OCI-M1 (cell line): ENCODE measurements around the gene SKA1.
"Not testable (repeated sequence)": the region's sequence is repeated elsewhere in the genome, so short reads cannot be mapped to it uniquely, and the experiment has no call there.

Source experiments
- DNase-seq: peaks from one replicate; lab custom pipeline; 2025; lab: John Stamatoyannopoulos, UW

SKA1 gene

GRCh38 chr18:50429207-50429948, 54.5 kb downstream of the SKA1 start:
- peak; percentile 72 for DNase-seq

GRCh38 chr18:50432915-50433314, 58.1 kb downstream of the SKA1 start:
- DNase-seq: no peak

- DNase-seq: not testable (repeated sequence)
Measured at GRCh38 chr18:50436742-50437141, 61.9 kb downstream of the SKA1 start.

GRCh38 chr18:50439460-50440015, 64.7 kb downstream of the SKA1 start:
- no peak for DNase-seq

GRCh38 chr18:50441016-50441415, 66.2 kb downstream of the SKA1 start:
- no peak for DNase-seq

- no peak for DNase-seq
Measured at GRCh38 chr18:50441501-50441900, 66.7 kb downstream of the SKA1 start.
